DMS79 treated with DMSO at 0.1 percent for 48 hours (cell line): ENCODE data around the gene COBLL1.
"Not testable (repeated sequence)": the region's sequence is repeated elsewhere in the genome, so short reads cannot be mapped to it uniquely, and the experiment has no call there.

Experiments used
- DNase-seq: peaks from one replicate; lab custom pipeline; 2025; lab: John Stamatoyannopoulos, UW

COBLL1 gene

GRCh38 chr2:164785457-164785856, 56.2 kb downstream of the COBLL1 start:
- no peak for DNase-seq

- DNase-seq, result no peak
Observed at GRCh38 chr2:164784376-164784775, 57.2 kb downstream of the COBLL1 start.

GRCh38 chr2:164782323-164782722, 59.3 kb downstream of the COBLL1 start:
- DNase-seq, result no peak

- no peak for DNase-seq
Observed at GRCh38 chr2:164781394-164781793, 60.2 kb downstream of the COBLL1 start.

- DNase-seq, result no peak
Observed at GRCh38 chr2:164780611-164781178, 60.9 kb downstream of the COBLL1 start.

- DNase-seq, result no peak
Observed at GRCh38 chr2:164779383-164780057, 62.1 kb downstream of the COBLL1 start.

- DNase-seq, result no peak
Observed at GRCh38 chr2:164778723-164779122, 62.9 kb downstream of the COBLL1 start.

- no peak for DNase-seq
Observed at GRCh38 chr2:164777847-164778461, 63.7 kb downstream of the COBLL1 start.

GRCh38 chr2:164773635-164774034, 68.0 kb downstream of the COBLL1 start:
- DNase-seq, result no peak

- no peak for DNase-seq
Observed at GRCh38 chr2:164773091-164773490, 68.5 kb downstream of the COBLL1 start.

- DNase-seq, result no peak
Observed at GRCh38 chr2:164771897-164772296, 69.7 kb downstream of the COBLL1 start.

- no peak for DNase-seq
Observed at GRCh38 chr2:164770421-164770916, 71.2 kb downstream of the COBLL1 start.

GRCh38 chr2:164766954-164767320, 74.7 kb downstream of the COBLL1 start:
- DNase-seq, result no peak

GRCh38 chr2:164766216-164766953, 75.2 kb downstream of the COBLL1 start:
- DNase-seq, result no peak

GRCh38 chr2:164764996-164765395, 76.6 kb downstream of the COBLL1 start:
- DNase-seq, result no peak

GRCh38 chr2:164764474-164764873, 77.1 kb downstream of the COBLL1 start:
- no peak for DNase-seq

GRCh38 chr2:164763431-164763830, 78.2 kb downstream of the COBLL1 start:
- no peak for DNase-seq

GRCh38 chr2:164761737-164762460, 79.7 kb downstream of the COBLL1 start:
- no peak for DNase-seq

GRCh38 chr2:164761201-164761600, 80.4 kb downstream of the COBLL1 start:
- DNase-seq, result not testable (repeated sequence)

GRCh38 chr2:164760179-164760578, 81.4 kb downstream of the COBLL1 start:
- DNase-seq, result no peak

- no peak for DNase-seq
Observed at GRCh38 chr2:164757934-164758695, 83.5 kb downstream of the COBLL1 start.
